Caco-2 (cell line): ENCODE results near the gene TNS3. TPM values are rescaled to one million over a fixed set of nuclear protein-coding genes. Genes with fewer than 3 reads are reported as not detected.
A peak's percentile ranks its signal among the peaks of the same experiment; 100 is the strongest.

Experiments
- BruUV-seq: library from RNA; stranded (reverse); fragments of 400-500 nt; replicated peaks from 2 replicates; lab custom pipeline; 2021; lab: Mats Ljungman, UMichigan
- CTCF ChIA-PET: fragments of 300-600 bp; sonication (Branson Sonifier 250); formaldehyde crosslinking; loops from one replicate; lab custom pipeline; 2022; ENCODE audit warnings: antibody characterized with exemption; lab: Charles Lee
- POLR2A ChIA-PET: fragments of 300-600 bp; sonication (Branson Sonifier 250); formaldehyde crosslinking; loops from one replicate; lab custom pipeline; 2022; ENCODE audit warnings: antibody characterized with exemption; lab: Charles Lee
- DNase-seq, 2 experiments: peaks; one replicate each; pipeline versions ENCODE4 v3.0.0 to v3.0.0-alpha.2; 2020 to 2022
- H3K27me3 ChIP-seq: replicated peaks from 2 replicates; pipeline ENCODE4 v1.6.0; 2011; ENCODE audit warnings: low read length; ENCODE audit not compliant: control insufficient read depth, insufficient read depth
- H3K36me3 ChIP-seq: 2 replicates; pipeline ENCODE4 v1.5.1; 2011; ENCODE audit warnings: low read length; ENCODE audit not compliant: control insufficient read depth, insufficient read depth
- H3K4me1 ChIP-seq: fragments of 250-450 bp; sonication (Bioruptor Pico); 2 replicates; pipeline ENCODE4 v1.5.1; 2020; ENCODE audit warnings: mild to moderate bottlenecking
- H3K4me3 ChIP-seq: 2 replicates; pipeline ENCODE4 v1.5.1; 2011; ENCODE audit warnings: low read depth, mild to moderate bottlenecking, control low read depth, low read length
- H3K9me3 ChIP-seq: fragments of 250-450 bp; sonication (Bioruptor Pico); 2 replicates; pipeline ENCODE4 v1.5.1; 2020; ENCODE audit warnings: mild to moderate bottlenecking, moderate library complexity
- H3K27ac Mint-ChIP-seq: one replicate; pipeline ENCODE4 v1.8.0; 2022; ENCODE audit warnings: mixed read lengths; ENCODE audit not compliant: unreplicated experiment
- H3K27me3 Mint-ChIP-seq: one replicate; pipeline ENCODE4 v1.8.0; 2022; ENCODE audit warnings: mixed read lengths; ENCODE audit not compliant: insufficient read depth, unreplicated experiment
- H3K36me3 Mint-ChIP-seq: one replicate; pipeline ENCODE4 v1.8.0; 2022; ENCODE audit warnings: mild to moderate bottlenecking, mixed read lengths; ENCODE audit not compliant: insufficient read depth, unreplicated experiment
- H3K4me1 Mint-ChIP-seq: one replicate; pipeline ENCODE4 v1.8.0; 2022; ENCODE audit warnings: low read depth, mixed read lengths; ENCODE audit not compliant: unreplicated experiment
- H3K4me3 Mint-ChIP-seq: one replicate; pipeline ENCODE4 v1.8.0; 2022; ENCODE audit warnings: mild to moderate bottlenecking, moderate library complexity, mixed read lengths; ENCODE audit not compliant: unreplicated experiment
- H3K9me3 Mint-ChIP-seq: one replicate; pipeline ENCODE4 v1.8.0; 2022; ENCODE audit warnings: mixed read lengths; ENCODE audit not compliant: unreplicated experiment
- intact Hi-C: fragments of 100-400 bp; cut with micrococcal nuclease; formaldehyde crosslinking; loops from one replicate; pipeline ENCODE4 v1.10.0; 2022; ENCODE audit not compliant: unreplicated experiment
- total RNA-seq: library from RNA; stranded (reverse); gene quantifications from 2 replicates; pipeline ENCODE4 v1.2.3, GENCODE V29; 2022
- TF ChIP-seq, protein P1 (sequence below), 2 experiments: fragments of 200-600 bp in 1 of 2; IDR thresholded peaks; 1 replicate in 1 of 2; 2 replicates in 1 of 2; pipeline versions ENCODE4 v1.5.1 to v1.8.0; 2011 to 2022; ENCODE audit warnings: antibody characterized with exemption in 1 of 2, control low read depth in 1 of 2, inconsistent platforms in 1 of 2, low read depth in 1 of 2, low read length in 1 of 2, mild to moderate bottlenecking in 1 of 2, moderate library complexity in 1 of 2; ENCODE audit not compliant: insufficient read depth in 1 of 2, severe bottlenecking in 1 of 2, unreplicated experiment in 1 of 2

TNS3 gene
- total RNA-seq, 1 experiment from 2014 or later: 263 TPM

DNA sequence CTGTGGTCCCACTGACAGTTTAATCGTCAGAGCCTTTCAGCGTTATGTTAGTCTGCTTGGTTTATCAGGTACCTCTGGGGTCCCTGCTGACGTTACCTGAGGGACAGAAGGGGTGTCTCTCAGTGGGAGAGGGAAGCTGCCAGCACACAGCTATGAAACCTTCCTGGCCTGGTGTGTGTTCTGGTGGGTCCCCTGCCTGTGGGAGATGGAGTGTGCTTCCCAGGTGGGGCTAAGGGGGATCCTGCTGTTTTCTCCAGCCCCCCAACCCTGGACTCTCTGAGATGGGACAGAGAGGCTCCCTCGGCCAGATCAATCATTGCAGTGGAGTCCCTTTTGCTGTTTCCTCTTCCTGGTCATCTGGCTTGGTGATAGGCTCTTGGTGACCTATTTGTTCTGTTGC is 308.8 kb downstream of the TNS3 start:
- BruUV-seq: no TSS peak
- Mint-ChIP-seq H3K4me3 (no peak overlapping the region), H3K36me3 (peaks cover 67% of the 10 kb centered on the region), H3K9me3 (peaks cover 16% of the 10 kb centered on the region), H3K27me3 (no peaks in the 10 kb centered on the region), H3K4me1 (peaks cover 19% of the 10 kb centered on the region), H3K27ac (no peak overlapping the region)
- Histone ChIP-seq H3K4me3 (no peak overlapping the region), H3K27me3 (no peaks in the 10 kb centered on the region), H3K9me3 (no peaks in the 10 kb centered on the region), H3K36me3 (peaks cover 6% of the 10 kb centered on the region), H3K4me1 (peaks cover 12% of the 10 kb centered on the region)
- ChIA-PET POLR2A (no interaction called here), CTCF (no interaction called here)
- TF ChIP-seq, protein P1, sequence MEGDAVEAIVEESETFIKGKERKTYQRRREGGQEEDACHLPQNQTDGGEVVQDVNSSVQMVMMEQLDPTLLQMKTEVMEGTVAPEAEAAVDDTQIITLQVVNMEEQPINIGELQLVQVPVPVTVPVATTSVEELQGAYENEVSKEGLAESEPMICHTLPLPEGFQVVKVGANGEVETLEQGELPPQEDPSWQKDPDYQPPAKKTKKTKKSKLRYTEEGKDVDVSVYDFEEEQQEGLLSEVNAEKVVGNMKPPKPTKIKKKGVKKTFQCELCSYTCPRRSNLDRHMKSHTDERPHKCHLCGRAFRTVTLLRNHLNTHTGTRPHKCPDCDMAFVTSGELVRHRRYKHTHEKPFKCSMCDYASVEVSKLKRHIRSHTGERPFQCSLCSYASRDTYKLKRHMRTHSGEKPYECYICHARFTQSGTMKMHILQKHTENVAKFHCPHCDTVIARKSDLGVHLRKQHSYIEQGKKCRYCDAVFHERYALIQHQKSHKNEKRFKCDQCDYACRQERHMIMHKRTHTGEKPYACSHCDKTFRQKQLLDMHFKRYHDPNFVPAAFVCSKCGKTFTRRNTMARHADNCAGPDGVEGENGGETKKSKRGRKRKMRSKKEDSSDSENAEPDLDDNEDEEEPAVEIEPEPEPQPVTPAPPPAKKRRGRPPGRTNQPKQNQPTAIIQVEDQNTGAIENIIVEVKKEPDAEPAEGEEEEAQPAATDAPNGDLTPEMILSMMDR (IDR thresholded peaks at IDR 0.05; ENCODE audit: insufficient read depth in 1 of 2, low read depth in 1 of 2, low read length in 1 of 2, severe bottlenecking in 1 of 2, unreplicated experiment in 1 of 2): no peak
- intact Hi-C loops: no loop called here
- peak in 1 of 2 experiments; percentile 21 for DNase-seq

DNA sequence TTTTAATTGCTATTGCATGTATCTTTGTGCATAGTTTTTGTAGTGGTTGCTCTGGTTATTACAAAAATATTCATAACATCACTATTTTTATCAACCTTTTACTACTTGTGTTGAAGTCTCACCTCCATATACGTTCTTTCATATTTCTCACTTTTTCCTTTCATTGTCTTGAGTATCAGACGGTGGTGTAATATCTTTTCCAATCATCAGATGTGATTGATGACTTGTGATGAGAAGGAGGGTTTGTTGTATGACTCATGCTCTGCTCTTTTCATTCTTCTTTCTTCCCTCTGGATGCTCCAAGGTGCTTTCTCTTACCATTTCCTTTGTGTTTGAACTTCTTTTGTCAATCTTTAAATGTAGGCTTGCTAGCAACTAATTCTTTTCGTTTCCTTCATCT is 310.2 kb downstream of the TNS3 start:
- H3K9me3 Mint-ChIP-seq: peaks cover 16% of the 10 kb centered on the region
- DNase-seq: no peak
- H3K4me3 Mint-ChIP-seq: no peak overlapping the region
- H3K27ac Mint-ChIP-seq: no peak overlapping the region
- peaks cover 22% of the 10 kb centered on the region for H3K4me1 Mint-ChIP-seq
- POLR2A ChIA-PET: no interaction called here
- TF ChIP-seq, protein P1 (IDR thresholded peaks at IDR 0.05; ENCODE audit: insufficient read depth in 1 of 2, low read depth in 1 of 2, low read length in 1 of 2, severe bottlenecking in 1 of 2, unreplicated experiment in 1 of 2): no peak
- Histone ChIP-seq H3K4me3 (no peak overlapping the region), H3K36me3 (peaks cover 4% of the 10 kb centered on the region), H3K4me1 (peaks cover 19% of the 10 kb centered on the region), H3K27me3 (no peaks in the 10 kb centered on the region), H3K9me3 (no peaks in the 10 kb centered on the region)
- no TSS peak for BruUV-seq
- intact Hi-C loops: no loop called here
- H3K27me3 Mint-ChIP-seq: no peaks in the 10 kb centered on the region
- H3K36me3 Mint-ChIP-seq: peaks cover 54% of the 10 kb centered on the region
- CTCF ChIA-PET: no interaction called here

DNA sequence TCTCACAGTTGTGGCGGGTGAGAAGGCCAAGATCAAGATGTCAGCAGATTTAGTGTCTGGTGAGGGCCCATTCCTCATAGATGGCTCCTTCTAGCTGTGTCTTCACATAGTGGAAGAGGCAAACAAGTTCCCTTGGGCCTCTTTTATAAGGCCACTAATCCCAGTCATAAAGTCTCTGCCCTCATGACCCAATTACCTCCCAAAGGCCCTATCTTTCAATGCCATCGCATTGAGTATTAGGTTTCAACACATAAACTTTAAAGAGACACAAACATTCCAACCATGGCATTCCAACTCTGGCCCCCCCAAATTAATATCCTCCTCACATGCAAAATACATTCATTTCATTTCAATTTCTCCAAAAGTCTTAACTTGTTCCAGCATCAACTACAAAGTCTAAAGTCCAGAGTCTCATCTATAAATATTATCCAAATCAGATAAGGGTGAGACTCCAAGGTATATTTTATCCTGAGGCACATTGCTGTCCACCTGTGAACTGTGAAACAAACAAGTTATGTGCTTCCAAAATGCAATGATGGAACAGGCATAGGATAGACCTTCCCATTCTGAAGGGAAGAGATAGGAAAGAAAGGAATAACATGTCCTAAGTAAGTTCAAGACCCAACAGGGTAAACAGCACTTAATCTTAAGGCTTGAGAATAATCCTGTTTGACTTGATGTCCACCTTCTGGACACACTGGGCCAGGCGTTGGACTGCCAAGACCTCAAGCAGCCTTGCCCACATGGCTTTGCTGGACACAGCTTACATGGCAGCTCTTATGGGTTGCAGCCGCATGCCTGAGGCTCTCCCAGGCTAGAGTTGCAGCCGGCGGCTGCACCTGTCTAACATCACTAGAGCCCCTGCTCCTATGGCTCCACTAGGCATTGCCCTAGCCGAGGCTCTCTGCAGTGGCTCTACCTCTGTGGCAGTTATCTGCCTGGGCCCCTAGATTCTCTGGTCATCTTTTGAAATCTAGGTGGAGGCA is 312.8 kb downstream of the TNS3 start:
- peaks cover 30% of the 10 kb centered on the region for H3K4me1 Mint-ChIP-seq
- TF ChIP-seq, protein P1 (IDR thresholded peaks at IDR 0.05; ENCODE audit: insufficient read depth in 1 of 2, low read depth in 1 of 2, low read length in 1 of 2, severe bottlenecking in 1 of 2, unreplicated experiment in 1 of 2): no peak
- intact Hi-C loops: loop anchor here (5.0 to 10.0 kb wide), 4 partner anchors 116 to 683 kb away; no protein-coding TSS in a partner anchor
- H3K9me3 Mint-ChIP-seq: peaks cover 16% of the 10 kb centered on the region
- POLR2A ChIA-PET: no interaction called here
- H3K36me3 Mint-ChIP-seq: peaks cover 34% of the 10 kb centered on the region
- CTCF ChIA-PET: no interaction called here
- DNase-seq: peak in 1 of 2 experiments; percentile 33
- no peaks in the 10 kb centered on the region for H3K9me3 ChIP-seq
- no peaks in the 10 kb centered on the region; the same call in 1 of the 2 replicates for H3K36me3 ChIP-seq
- H3K4me3 Mint-ChIP-seq: no peak overlapping the region
- H3K4me1 ChIP-seq: peaks cover 25% of the 10 kb centered on the region
- H3K4me3 ChIP-seq: no peak overlapping the region
- H3K27ac Mint-ChIP-seq: no peak overlapping the region
- no TSS peak for BruUV-seq
- no peaks in the 10 kb centered on the region for H3K27me3 ChIP-seq
- H3K27me3 Mint-ChIP-seq: no peaks in the 10 kb centered on the region
